ENCODE results near the gene GPAM. TPM values are rescaled to one million over a fixed set of nuclear protein-coding genes. Genes with fewer than 3 reads are reported as not detected.
"Not testable (repeated sequence)": the region's sequence is repeated elsewhere in the genome, so short reads cannot be mapped to it uniquely, and the experiment has no call there.

Gene GPAM
- total RNA-seq, 1 donor from 2014 or later = 14.9 TPM

- no peak for DNase-seq
These were observed 51.1 kb downstream of the GPAM start for GRCh38 chr10:112132435-112132834.

- no peak for DNase-seq
These were observed 51.6 kb downstream of the GPAM start for GRCh38 chr10:112131996-112132395.

GRCh38 chr10:112131346-112131745, 52.2 kb downstream of the GPAM start:
- DNase-seq = no peak

GRCh38 chr10:112126901-112127300, 56.7 kb downstream of the GPAM start:
- DNase-seq = no peak

- no peak for DNase-seq
These were observed 57.4 kb downstream of the GPAM start for GRCh38 chr10:112126172-112126571.

GRCh38 chr10:112124866-112125265, 58.7 kb downstream of the GPAM start:
- DNase-seq = no peak

GRCh38 chr10:112122827-112123226, 60.7 kb downstream of the GPAM start:
- DNase-seq = no peak

GRCh38 chr10:112120491-112120890, 63.1 kb downstream of the GPAM start:
- no peak for DNase-seq

GRCh38 chr10:112115781-112116385, 67.7 kb downstream of the GPAM start:
- peak; percentile 18 for DNase-seq

- DNase-seq = not testable (repeated sequence)
These were observed 73.8 kb downstream of the GPAM start for GRCh38 chr10:112109779-112110178.

Other genes with a start within 250 kb of the GPAM start
- gene TECTB, start 99.6 kb upstream of the GPAM start, total RNA-seq = not detected
- gene ACSL5, start 190.4 kb upstream of the GPAM start, total RNA-seq = 3.7 TPM